HK-2 (cell line): ENCODE data around the gene CDH11.

Experiments used
- DNase-seq: peaks from one replicate; pipeline ENCODE4 v3.0.0-alpha.2; 2018; ENCODE audit not compliant: unreplicated experiment

Gene CDH11, protein sequence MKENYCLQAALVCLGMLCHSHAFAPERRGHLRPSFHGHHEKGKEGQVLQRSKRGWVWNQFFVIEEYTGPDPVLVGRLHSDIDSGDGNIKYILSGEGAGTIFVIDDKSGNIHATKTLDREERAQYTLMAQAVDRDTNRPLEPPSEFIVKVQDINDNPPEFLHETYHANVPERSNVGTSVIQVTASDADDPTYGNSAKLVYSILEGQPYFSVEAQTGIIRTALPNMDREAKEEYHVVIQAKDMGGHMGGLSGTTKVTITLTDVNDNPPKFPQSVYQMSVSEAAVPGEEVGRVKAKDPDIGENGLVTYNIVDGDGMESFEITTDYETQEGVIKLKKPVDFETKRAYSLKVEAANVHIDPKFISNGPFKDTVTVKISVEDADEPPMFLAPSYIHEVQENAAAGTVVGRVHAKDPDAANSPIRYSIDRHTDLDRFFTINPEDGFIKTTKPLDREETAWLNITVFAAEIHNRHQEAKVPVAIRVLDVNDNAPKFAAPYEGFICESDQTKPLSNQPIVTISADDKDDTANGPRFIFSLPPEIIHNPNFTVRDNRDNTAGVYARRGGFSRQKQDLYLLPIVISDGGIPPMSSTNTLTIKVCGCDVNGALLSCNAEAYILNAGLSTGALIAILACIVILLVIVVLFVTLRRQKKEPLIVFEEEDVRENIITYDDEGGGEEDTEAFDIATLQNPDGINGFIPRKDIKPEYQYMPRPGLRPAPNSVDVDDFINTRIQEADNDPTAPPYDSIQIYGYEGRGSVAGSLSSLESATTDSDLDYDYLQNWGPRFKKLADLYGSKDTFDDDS

DNA sequence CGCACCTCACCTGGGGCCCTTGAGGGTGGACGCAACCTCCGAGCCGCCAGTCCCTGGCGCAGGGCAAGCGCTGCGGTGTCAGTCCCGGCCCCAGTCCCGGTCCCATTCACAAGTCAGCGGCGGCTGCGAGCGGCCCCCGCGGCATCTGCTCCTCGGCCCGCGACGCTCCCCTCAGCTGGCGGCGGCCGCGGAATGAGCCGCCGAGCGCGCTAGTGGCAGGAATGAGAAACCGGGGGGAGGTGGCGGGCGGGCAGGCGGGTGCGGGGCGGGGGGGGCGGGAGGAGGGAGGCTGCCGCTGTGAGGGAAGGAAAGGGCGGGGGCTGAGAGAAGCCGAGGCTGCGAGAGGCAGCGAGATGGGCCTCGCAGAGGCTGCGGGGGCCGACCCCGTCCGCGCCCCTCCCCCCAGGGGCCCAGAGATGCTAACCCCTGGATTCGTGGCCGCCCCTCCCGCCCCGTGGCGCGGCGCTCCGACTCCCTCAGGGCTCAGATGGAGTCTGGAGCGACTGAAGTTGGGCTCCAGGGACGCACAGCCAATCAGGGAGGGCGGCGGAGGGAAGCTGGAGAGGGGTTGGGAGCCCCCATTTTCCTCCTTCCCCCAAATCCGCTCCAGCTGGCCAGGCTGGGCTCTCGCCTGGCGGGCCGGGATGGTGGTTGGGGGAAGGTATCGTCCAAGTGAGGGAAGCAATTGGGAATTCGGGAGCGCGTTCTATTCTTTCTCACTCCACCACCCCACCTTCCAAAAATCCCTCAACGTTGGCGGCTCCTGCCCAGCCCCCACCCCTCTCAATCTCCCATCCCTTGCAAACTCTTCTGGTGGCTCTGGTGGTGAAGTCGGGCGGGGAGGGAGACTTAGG is at the start of gene CDH11:
CDH11 (minus strand) TSS at position 194 of the 854 bp plus-strand sequence. CDS start 117,194 bp downstream, outside the sequence.
- DNase-seq: no peak

DNA sequence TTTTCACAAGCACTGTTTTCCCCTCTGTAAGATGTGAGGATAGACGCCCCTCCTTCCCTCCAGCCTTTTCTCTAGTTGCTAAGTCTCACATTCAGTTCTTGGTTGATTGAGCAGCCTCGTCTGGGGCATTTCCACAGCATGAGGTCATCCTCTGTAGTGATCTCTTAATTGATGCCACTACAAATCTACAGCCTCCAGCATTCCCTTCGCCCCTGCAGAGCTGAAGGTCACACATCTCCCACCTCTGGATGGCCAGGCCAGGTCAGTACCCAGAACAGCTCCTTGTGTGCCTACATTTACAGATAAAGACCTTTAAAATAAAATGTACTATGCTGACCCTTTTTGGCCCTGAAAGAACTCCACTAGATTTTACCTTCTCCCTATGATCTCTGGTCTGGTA is 32.5 kb upstream of the CDH11 start:
- peak; percentile 5 for DNase-seq

DNA sequence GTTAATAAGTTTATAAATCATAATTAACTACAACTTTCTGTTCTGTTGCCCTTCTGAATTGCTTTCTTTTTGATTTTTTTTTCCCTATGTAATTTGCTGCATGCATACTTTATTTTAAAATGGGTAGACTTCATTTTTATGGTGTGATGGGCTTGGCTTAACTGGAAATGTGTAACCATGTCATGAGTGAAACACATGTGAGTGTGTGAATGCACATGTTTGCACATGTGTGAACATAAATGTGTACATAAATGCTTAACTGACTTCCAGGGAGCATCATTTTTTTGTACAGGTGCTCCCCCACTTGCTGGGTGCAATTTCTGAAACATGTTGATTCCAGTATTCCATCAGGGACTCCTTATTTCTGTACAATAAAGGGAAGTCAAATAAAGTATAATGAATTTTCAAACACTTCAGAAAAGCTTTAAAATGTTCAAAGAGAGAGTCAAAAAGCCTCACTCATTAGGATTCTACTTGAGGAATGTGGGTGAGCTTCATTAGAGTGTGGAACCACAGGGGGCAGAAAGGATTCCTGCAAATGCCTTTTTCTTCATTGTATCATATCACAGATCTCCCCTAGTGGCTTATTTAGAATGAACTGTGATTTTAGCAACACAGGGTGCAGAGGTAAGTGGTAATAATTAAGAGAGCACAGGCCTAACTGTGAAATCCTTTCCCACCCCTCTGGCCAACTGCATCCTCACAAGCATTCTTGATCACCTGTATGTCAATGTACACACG is 31.7 kb upstream of the CDH11 start:
- no peak for DNase-seq

GRCh38 chr16:65148804-65149203 is 26.9 kb upstream of the CDH11 start:
- no peak for DNase-seq

- no peak for DNase-seq
Measured at GRCh38 chr16:65142276-65142675, 20.4 kb upstream of the CDH11 start.

GRCh38 chr16:65136681-65137080 is 14.8 kb upstream of the CDH11 start:
- no peak for DNase-seq

GRCh38 chr16:65126845-65127624 is 5.2 kb upstream of the CDH11 start:
- DNase-seq: no peak

DNA sequence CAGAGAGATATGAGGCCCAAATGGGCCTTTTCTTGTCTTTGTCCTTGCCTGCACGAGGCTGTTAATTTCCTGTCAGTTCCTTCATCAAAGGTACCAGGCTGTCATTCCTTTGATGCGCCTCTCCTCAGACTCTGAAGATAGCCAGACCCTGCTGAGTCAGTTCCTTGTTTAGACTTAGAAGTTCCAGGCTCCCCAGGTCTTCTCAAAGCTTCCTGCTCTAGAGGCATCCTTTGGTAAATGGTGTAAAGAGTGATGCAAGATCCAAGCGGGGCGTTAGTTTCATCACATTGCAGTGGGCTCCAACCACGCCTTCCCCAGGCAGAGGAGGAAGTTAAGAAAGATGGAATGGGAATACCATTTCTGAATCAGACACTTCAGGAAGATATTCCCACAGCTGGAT is 4.0 kb upstream of the CDH11 start:
- no peak for DNase-seq

- no peak for DNase-seq
Measured at GRCh38 chr16:65125322-65125721, 3.5 kb upstream of the CDH11 start.

DNA sequence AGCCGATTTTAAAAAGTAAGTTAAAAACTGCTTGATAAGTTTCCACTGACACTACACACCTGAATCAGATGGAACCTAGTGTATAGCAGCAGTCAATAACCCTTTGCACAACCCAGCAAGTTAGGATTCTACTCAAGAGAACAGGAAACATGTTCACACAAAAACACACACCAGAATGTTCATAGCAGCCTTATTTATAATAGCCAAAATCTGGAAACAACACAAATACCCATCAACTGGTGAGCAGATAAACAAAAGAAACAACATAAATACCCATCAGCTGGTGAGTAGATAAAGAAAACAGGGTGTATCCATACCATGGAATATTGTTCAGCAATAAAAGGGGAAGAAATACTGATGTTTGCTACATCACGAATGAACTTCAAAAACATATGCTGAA is 2.7 kb upstream of the CDH11 start:
- no peak for DNase-seq

DNA sequence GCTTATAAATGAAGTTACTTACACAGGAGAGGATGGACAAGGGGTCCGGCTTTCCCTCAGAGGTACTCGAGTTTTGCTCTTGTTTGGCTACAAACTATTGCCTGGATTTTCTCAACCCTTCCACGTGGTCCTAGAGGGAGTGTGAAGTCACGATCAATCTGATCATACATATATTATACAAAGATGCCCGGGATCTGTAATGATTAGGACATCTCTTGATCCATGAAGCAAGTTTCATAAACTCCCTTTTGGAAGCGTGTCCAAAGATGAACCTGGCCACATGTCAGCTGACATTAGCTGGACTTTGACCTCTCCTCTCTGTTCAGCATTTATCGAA is 2.3 kb upstream of the CDH11 start:
- no peak for DNase-seq

DNA sequence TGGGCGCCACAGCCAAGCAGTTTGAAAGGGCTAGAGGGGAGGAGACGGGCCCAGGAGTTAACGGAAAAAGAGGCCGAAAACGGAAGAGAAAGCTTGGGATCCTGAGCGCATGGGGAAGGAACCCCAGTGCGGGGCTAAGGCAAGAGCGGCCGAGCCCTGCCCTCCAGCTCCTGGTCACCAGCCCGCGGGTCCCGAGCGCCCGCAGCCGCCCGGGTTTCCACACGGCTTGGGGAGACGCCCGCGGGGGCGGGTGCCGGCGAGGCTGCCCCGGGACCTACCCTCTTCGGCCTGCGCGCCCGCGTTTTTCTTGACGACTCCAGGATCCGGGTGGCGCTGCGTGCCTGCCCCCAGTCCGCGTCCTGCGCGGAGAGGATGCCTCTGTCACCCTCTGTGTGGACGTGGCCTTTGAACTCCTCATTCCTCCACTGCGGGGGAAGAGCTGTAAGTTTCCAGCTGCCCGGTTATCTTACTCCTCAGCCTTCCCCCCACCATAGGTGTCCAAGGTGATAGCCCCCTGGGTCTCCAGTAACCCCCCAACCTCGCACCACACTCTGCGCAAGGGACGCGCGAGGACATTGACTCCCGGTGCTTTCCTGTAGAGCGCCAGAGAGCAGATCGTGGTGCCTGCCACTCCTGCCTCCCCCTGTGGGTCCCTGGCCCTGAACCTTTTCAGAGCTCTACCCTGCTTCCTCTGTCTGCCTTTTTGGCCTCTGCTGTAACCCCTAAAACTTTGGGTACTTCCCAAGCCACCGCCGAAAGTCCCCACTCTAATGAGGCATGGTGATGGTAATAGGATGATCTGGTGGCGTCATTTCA is 1.7 kb upstream of the CDH11 start:
- DNase-seq: no peak

DNA sequence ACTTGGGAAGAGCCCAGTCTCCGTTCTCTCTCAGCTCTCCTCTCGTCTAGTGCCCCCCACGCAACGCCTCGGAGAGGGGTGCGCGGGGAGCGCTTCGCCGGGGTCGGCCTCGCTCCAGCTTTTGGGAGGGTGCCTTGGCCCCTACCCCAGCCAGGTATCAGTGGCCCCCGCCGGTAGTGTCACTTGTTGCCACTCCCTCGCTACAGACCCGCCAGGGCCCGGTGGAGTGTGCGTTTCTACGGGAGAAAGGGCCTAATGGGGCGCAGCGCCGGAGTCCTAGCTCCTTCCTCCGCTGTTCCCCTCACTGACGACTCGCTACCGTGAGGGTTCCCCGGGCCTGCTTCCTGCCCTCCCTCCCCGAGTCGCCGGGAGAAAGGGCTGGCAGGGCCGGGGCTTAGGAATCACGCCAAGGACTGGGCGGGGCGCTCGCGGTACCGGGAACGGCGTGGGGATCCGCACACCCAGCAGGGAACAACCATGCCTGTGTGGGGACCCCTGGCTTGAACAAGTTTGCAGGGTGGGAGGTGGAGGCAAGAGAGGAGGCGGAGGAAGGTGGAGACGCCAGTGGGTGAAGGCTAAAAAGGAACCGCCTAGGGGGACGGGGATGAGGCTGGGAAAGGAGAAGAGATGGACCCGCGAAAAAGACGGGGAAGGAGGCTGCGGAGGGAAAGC is 997 bp upstream of the CDH11 start:
- DNase-seq: no peak

GRCh38 chr16:65120831-65121721 is 787 bp downstream of the CDH11 start:
- no peak for DNase-seq

DNA sequence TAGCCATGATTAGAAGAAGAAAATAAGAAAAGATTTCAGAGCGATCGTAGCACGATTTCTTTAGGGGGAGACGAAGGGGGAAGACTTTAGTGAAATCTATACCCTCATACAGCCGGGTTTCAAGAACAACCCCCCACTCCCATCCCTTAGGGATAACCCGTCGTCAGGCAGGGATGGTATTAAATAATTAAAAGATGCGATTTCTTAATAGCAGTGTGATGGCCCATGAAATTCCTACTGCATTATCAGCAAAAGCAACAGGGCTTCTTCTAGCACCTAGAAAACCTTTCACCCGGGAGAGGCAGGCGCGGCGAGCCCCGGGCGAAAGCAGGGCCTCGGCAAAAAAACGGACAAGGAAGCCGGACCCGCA is 1.4 kb downstream of the CDH11 start:
- DNase-seq: no peak

- DNase-seq: no peak
Measured at GRCh38 chr16:65119901-65120401, 1.9 kb downstream of the CDH11 start.

GRCh38 chr16:65119435-65119834 is 2.4 kb downstream of the CDH11 start:
- no peak for DNase-seq

- no peak for DNase-seq
Measured at GRCh38 chr16:65118871-65119270, 3.0 kb downstream of the CDH11 start.
